Smooth muscle cell (in vitro differentiated cells): Measurements from ENCODE around the gene PARP14. TPM values are rescaled to one million over a fixed set of nuclear protein-coding genes. Genes with fewer than 3 reads are reported as not detected.

ENCODE experiments used
- DNase-seq: peaks from one replicate; lab custom pipeline; 2025; ENCODE audit not compliant: unreplicated experiment; lab: John Stamatoyannopoulos, UW
- H2AFZ ChIP-seq: fragments of 200-600 bp; sonication (generic); 2 replicates; pipeline ENCODE4 v1.6.0; 2016; ENCODE audit warnings: antibody characterized with exemption, low read depth, mild to moderate bottlenecking
- H3F3A ChIP-seq: fragments of 200-600 bp; sonication (generic); 2 replicates; pipeline ENCODE4 v1.6.0; 2017; ENCODE audit warnings: antibody characterized with exemption, low read depth
- H3K27ac ChIP-seq: fragments of 200-600 bp; sonication (generic); 2 replicates; pipeline ENCODE4 v1.5.1; 2016; ENCODE audit warnings: low read depth, mild to moderate bottlenecking
- H3K27me3 ChIP-seq: fragments of 200-600 bp; sonication (generic); 2 replicates; pipeline ENCODE4 v1.6.1; 2016; ENCODE audit warnings: low read depth, mild to moderate bottlenecking
- H3K36me3 ChIP-seq: fragments of 200-600 bp; sonication (generic); 2 replicates; pipeline ENCODE4 v1.5.1; 2016; ENCODE audit warnings: low read depth
- H3K4me1 ChIP-seq: fragments of 200-600 bp; sonication (generic); 2 replicates; pipeline ENCODE4 v1.5.1; 2016; ENCODE audit warnings: low read depth
- H3K4me2 ChIP-seq: fragments of 200-600 bp; sonication (generic); 2 replicates; pipeline ENCODE4 v1.6.0; 2016; ENCODE audit warnings: mild to moderate bottlenecking
- H3K4me3 ChIP-seq: fragments of 200-600 bp; sonication (generic); 2 replicates; pipeline ENCODE4 v1.5.1; 2016; ENCODE audit warnings: mild to moderate bottlenecking
- H3K79me2 ChIP-seq: fragments of 200-600 bp; sonication (generic); 2 replicates; pipeline ENCODE4 v1.6.0; 2016; ENCODE audit warnings: low read depth, mild to moderate bottlenecking
- H3K9ac ChIP-seq: fragments of 200-600 bp; sonication (generic); 2 replicates; pipeline ENCODE4 v1.6.0; 2016; ENCODE audit warnings: low read depth
- H3K9me3 ChIP-seq: fragments of 200-600 bp; sonication (generic); replicated peaks from 2 replicates; pipeline ENCODE4 v1.5.1; 2016; ENCODE audit warnings: low read depth
- H4K20me1 ChIP-seq: fragments of 200-600 bp; sonication (generic); 2 replicates; pipeline ENCODE4 v1.6.0; 2016; ENCODE audit warnings: low read depth
- CTCF ChIP-seq: fragments of 200-600 bp; sonication (generic); IDR thresholded peaks from 2 replicates; pipeline ENCODE4 v1.5.1; 2017; ENCODE audit warnings: borderline replicate concordance, mild to moderate bottlenecking, antibody characterized with exemption; ENCODE audit not compliant: insufficient read depth, poor library complexity, severe bottlenecking
- WGBS: methylation state at CpG from one replicate; pipeline ENCODE4 v1.1.7; 2016; ENCODE audit warnings: low lambda C conversion rate; 5-methylcytosine and 5-hydroxymethylcytosine counted together
- polyA plus RNA-seq: library from polyadenylated mRNA; unstranded; fragments of >200 nt; fragmentation: Nextera tagmentation; extraction: Ambion mirVana; gene quantifications from 2 replicates; pipeline ENCODE4 v1.2.1, GENCODE V29; 2016
- total RNA-seq: library from RNA; depleted of rRNA; stranded (reverse); fragments of >200 nt; gene quantifications from 2 replicates; pipeline ENCODE4 v1.2.3, GENCODE V29; 2014

The PARP14 gene
- total and polyA plus RNA-seq, 2 experiments from 2014 or later, result 2.8 to 14.5 TPM

- H3K36me3 ChIP-seq, result no peaks in the 10 kb centered on the region
- H3K9me3 ChIP-seq, result no peaks in the 10 kb centered on the region
- DNase-seq, result no peak
- no peak overlapping the region for H2AFZ ChIP-seq
- H3K4me3 ChIP-seq, result no peak overlapping the region
- no peak for TF ChIP-seq CTCF
- H3K9ac ChIP-seq, result no peak overlapping the region
- no peak overlapping the region for H3K27ac ChIP-seq
- no peaks in the 10 kb centered on the region for H3K4me1 ChIP-seq
- no peaks in the 10 kb centered on the region for H4K20me1 ChIP-seq
- no peaks in the 10 kb centered on the region for H3K79me2 ChIP-seq
- H3F3A ChIP-seq, result no peaks in the 10 kb centered on the region
- H3K4me2 ChIP-seq, result no peak overlapping the region
- H3K27me3 ChIP-seq, result no peaks in the 10 kb centered on the region
Measured at GRCh38 chr3:122665881-122666280, 14.8 kb upstream of the PARP14 start.

- no peaks in the 10 kb centered on the region for H3F3A ChIP-seq
- no peaks in the 10 kb centered on the region for H3K36me3 ChIP-seq
- H3K79me2 ChIP-seq, result no peaks in the 10 kb centered on the region
- H2AFZ ChIP-seq, result no peak overlapping the region
- 79% methylated on average over 8 of the region's 8 CpGs for WGBS
- DNase-seq, result no peak
- no peaks in the 10 kb centered on the region for H3K27me3 ChIP-seq
- no peak overlapping the region for H3K4me3 ChIP-seq
- H3K9ac ChIP-seq, result no peak overlapping the region
- no peaks in the 10 kb centered on the region for H3K9me3 ChIP-seq
- H3K27ac ChIP-seq, result no peak overlapping the region
- H3K4me2 ChIP-seq, result no peak overlapping the region
- no peaks in the 10 kb centered on the region for H3K4me1 ChIP-seq
- no peaks in the 10 kb centered on the region for H4K20me1 ChIP-seq
- no peak for TF ChIP-seq CTCF
Measured at GRCh38 chr3:122668930-122669730, 11.5 kb upstream of the PARP14 start.

- Histone ChIP-seq H3K4me2 (no peak overlapping the region), H3K27ac (no peak overlapping the region), H4K20me1 (no peaks in the 10 kb centered on the region), H3K9me3 (no peaks in the 10 kb centered on the region), H3K4me1 (no peaks in the 10 kb centered on the region), H3K4me3 (no peak overlapping the region), H3F3A (no peaks in the 10 kb centered on the region), H3K27me3 (no peaks in the 10 kb centered on the region), H3K9ac (no peak overlapping the region), H3K79me2 (no peaks in the 10 kb centered on the region), H3K36me3 (no peaks in the 10 kb centered on the region), H2AFZ (no peak overlapping the region)
- no peak for DNase-seq
- WGBS, result 97% methylated on average over 2 of the region's 2 CpGs
- no peak for TF ChIP-seq CTCF
Measured at GRCh38 chr3:122671553-122671952, 9.1 kb upstream of the PARP14 start.

- Histone ChIP-seq H3F3A (no peaks in the 10 kb centered on the region), H3K9me3 (no peaks in the 10 kb centered on the region), H4K20me1 (no peaks in the 10 kb centered on the region), H3K36me3 (no peaks in the 10 kb centered on the region), H3K4me3 (no peak overlapping the region), H3K27me3 (no peaks in the 10 kb centered on the region), H2AFZ (no peak overlapping the region), H3K4me1 (no peaks in the 10 kb centered on the region), H3K9ac (no peak overlapping the region), H3K27ac (no peak overlapping the region), H3K4me2 (no peak overlapping the region), H3K79me2 (no peaks in the 10 kb centered on the region)
- DNase-seq, result no peak
- TF ChIP-seq CTCF, result no peak
- WGBS, result 86% methylated on average over 3 of the region's 3 CpGs
Measured at GRCh38 chr3:122674339-122674738, 6.3 kb upstream of the PARP14 start.
